ENCODE measurements around the gene HS6ST2.
A peak's percentile ranks its signal among the peaks of the same experiment; 100 is the strongest.

Gene HS6ST2

DNA sequence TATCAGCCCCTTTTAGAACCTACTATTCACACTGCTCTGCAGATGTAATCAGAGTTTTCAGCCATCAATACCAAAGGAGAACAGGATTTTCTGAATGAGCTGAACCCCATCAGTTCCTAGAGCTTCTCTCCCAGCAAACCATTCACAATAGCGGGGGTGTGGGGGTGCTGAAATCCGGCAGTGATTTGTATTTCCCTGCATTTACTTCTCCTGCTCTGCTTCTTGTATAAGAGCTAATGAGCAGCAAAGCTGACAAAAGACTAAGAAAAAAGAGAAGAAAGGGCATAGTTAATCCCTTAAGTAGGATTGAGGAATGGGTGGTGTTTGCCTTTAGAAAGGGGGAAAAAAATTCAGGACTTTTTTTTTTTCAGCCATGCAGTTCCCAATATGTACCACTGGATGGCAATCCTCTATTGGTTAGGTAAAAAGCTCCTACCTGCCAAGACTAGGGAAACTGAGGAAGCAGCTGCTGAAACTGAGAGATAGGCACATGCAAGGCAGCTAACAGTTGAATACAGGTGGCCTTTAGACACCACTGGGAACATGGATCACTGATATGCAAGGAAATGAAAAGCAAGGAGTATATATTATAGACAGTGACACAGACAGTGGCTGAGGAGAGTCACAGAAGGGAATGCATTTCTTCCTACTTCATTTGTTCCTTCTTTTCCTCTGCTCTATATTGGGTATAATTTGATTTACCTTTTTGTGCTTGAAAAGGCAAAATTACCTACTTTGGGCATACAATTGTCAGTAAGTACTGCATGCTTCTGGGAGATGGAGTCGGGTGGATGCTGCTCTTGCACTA lies 217.9 kb downstream of the HS6ST2 start:
- no peak for DNase-seq (ENCODE audit: low read depth)

- DNase-seq (ENCODE audit: low read depth) = no peak
These were observed 219.5 kb downstream of the HS6ST2 start for GRCh38 chrX:132738951-132739350.

DNA sequence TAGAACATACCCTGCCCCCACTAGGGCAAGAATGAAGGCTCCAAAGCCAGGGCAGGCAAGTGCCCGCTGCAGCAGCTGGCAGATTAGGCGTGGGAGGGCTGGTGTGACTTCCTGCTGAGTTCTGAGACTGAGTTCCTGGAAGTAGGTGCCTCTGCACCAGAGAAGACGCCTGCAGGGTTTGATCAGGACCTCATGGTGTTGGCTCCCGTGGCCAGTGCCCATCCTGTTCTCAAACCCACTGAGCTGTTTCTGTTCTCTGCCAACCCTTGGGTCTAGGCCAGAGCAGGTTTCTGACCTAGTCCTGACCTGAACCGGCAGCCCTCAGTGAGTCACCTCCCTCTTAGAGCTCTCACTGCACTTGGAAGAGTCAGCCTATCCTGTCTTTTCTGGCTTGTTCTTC lies 220.7 kb downstream of the HS6ST2 start:
- DNase-seq (ENCODE audit: low read depth) = peak; percentile 5

GRCh38 chrX:132732236-132732635 lies 226.2 kb downstream of the HS6ST2 start:
- no peak for DNase-seq (ENCODE audit: low read depth)

DNA sequence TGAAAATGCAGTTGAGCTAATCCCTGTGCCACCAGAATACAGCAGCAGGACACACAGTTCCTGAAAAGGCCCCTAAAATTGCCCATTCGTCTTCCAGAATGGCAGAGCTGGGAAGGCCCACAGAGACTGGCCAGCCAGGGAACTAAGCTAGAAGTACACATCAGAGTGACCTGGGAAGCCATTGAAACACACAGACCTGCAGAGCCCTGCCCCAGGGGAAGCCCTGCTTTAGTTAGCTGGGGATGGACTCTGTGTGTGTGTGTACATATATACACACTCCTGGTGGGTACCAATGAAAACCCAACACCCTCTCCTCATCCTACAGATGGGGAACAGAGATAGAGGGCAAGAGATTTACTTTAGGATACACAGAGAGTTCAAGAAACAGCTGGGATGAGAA lies 227.7 kb downstream of the HS6ST2 start:
- DNase-seq (ENCODE audit: low read depth) = no peak

DNA sequence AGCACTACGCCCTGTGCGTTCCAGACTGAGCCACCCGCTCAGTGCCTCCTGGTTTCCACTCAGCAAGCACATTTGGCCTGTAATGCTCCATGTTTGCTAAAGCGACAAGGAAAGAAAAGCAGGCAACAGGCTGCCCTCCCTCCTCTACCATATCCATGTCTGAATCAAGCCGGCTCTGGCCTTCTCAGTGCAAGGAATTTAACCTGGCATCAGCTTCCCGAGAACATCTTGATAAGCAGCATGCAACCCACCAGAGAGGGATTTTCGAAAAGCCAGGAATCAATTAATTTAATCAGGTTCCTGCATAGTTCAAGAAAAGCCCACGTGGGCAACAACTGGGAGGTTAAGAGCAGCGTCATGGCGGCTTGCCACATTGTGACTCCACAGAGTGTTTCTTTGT lies 228.2 kb downstream of the HS6ST2 start:
- DNase-seq (ENCODE audit: low read depth) = no peak

GRCh38 chrX:132728296-132728695 lies 230.1 kb downstream of the HS6ST2 start:
- no peak for DNase-seq (ENCODE audit: low read depth)

DNA sequence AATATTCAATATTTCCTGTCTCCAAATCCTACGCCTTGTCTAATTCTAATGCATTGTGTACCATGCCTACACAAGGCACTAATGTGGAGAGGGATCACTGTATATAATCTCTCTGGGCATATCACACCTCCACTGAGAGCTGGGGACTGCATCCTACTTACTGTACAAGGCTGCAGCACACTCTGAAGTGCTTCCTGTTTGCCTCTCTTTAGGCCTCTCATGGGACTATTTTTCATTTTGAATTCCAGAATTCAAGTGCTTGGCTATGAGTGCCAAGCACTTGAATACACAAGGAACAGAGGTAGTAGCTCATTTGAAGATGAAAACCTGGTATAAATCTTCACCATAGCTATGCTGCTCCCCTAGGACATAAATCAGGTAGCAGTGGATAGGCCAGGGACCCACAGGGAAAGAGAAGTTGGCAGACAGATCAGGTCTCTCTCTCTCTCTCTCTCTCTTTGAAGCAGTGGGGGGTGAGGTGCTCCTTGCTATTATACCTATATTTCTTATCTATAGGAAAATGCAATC lies 239.9 kb downstream of the HS6ST2 start:
- DNase-seq (ENCODE audit: low read depth) = no peak

DNA sequence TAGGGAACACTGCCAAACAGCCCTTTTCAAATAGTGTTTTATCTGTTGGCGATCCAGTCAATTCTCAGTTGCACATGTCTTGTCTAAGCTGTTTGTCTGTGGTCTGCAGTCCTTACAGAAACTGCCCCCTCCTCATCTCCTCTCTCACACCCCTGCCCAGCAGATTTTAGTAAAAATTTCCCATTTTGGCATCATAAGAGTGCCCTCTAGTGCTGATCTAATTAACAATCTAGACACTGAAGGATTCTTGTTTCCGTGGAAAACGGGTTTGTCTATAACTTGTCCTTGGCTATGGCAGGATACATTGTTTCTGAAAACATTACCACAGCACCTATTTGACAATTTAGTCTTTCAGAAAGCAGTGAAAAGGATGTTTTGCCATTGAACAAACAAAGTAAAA lies 242.4 kb downstream of the HS6ST2 start:
- DNase-seq (ENCODE audit: low read depth) = no peak

GRCh38 chrX:132714913-132715312 lies 243.5 kb downstream of the HS6ST2 start:
- no peak for DNase-seq (ENCODE audit: low read depth)

DNA sequence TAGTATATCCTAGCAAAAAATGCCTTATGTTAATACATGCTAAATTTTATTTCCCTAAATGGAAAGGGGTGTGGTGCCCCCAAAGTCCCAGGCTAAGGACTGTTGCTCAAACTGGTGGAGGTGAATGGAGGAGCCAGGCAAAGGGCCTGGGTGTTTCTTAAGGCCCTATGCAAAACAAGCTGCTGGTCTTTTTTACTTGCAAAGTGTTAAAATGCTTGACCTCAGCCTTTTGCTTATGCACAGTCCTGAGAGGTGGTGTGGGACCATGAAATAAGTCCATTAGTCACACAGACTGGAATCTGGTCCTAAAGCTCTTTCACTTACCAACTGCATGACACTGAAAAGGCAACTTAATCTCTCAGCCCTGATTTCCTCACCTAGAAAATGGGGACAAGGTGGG lies 246.1 kb downstream of the HS6ST2 start:
- DNase-seq (ENCODE audit: low read depth) = no peak

GRCh38 chrX:132710656-132711155 lies 247.7 kb downstream of the HS6ST2 start:
- no peak for DNase-seq (ENCODE audit: low read depth)

GRCh38 chrX:132708529-132708928 lies 249.9 kb downstream of the HS6ST2 start:
- no peak for DNase-seq (ENCODE audit: low read depth)

GRCh38 chrX:132704769-132705168 lies 253.7 kb downstream of the HS6ST2 start:
- no peak for DNase-seq (ENCODE audit: low read depth)

GRCh38 chrX:132694382-132694781 lies 264.0 kb downstream of the HS6ST2 start:
- DNase-seq (ENCODE audit: low read depth) = no peak

DNA sequence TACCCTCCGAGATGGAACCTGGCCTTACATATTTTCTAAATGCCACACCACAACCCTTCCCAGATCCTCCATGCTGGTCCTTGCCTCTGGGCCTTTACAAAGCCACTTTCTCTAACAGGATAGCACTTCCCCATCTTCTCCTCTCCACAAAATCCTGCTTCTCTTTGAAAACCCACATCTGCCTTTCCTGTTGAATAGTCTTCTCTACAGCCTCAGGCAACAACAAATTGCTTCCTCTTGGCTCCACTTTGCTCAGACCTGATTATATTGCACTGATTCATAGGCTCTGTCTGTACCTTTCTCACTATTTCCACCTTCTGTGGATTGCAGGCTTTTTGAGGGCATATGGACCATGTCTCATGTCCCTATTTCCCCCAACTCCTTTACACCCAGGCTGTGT lies 265.9 kb downstream of the HS6ST2 start:
- no peak for DNase-seq (ENCODE audit: low read depth)

DNA sequence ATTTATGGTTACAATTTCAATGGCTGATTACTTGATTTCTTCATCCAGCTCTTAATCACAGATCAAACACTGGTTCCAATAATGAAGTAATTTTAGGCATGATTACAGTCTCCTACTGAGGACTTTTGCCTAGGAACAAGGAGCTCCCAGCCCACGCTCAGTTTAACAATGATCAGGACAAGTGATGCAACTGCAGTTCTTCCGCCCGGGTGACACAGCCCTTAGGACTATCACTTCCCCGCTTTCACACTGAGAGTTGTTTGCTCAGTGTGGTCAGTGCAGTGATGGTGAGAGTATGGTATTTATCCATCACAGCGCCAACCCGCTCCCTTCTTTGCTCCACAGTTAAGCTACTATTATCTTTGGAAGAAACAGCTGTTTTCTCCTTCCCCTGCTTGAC lies 266.4 kb downstream of the HS6ST2 start:
- no peak for DNase-seq (ENCODE audit: low read depth)

DNA sequence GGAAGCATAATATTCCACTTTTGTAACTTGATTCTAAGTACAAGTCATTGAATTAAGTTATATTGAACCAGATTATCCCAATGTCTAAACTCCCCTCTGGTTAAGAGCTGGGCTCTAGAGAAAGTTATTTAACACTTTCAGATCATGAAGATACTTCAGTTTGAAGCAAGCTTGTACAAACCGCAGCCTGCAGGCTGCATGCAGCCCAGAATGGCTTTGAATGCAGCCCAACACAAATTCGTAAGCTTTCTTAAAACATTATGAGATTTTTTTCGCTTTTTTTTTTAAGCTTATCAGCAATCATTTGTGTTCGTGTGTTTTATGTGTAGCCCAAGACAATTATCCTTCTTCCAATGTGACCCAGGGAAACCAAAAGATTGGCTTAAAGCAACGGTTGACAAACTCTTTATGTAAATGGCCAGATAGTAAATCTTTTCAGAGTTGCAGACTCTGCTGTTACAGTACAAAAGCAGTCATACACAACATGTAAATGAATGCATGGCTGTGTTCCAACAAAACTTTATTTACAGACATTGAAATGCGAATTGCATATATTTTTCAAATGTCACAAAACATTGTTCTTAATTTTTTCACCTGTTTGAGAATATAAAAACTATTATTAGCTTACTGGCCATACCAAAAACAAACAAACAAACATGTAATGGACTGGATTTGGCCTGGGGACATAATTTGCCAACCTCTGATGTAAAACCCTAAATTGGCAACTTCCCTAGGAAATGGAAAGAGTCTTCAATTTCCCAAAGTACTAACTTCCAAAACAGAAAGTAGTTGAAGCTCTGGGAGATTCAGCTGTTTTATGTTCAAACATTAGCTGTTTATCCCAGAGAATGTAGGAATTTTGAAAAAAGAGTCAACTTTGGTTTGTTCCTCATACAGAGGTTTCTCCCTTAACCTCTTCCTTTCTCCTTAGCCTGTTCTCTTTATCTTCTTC lies 268.5 kb downstream of the HS6ST2 start:
- DNase-seq (ENCODE audit: low read depth) = no peak

- no peak for DNase-seq (ENCODE audit: low read depth)
These were observed 273.2 kb downstream of the HS6ST2 start for GRCh38 chrX:132685276-132685675.

GRCh38 chrX:132677233-132677716 lies 281.2 kb downstream of the HS6ST2 start:
- DNase-seq (ENCODE audit: low read depth) = no peak

DNA sequence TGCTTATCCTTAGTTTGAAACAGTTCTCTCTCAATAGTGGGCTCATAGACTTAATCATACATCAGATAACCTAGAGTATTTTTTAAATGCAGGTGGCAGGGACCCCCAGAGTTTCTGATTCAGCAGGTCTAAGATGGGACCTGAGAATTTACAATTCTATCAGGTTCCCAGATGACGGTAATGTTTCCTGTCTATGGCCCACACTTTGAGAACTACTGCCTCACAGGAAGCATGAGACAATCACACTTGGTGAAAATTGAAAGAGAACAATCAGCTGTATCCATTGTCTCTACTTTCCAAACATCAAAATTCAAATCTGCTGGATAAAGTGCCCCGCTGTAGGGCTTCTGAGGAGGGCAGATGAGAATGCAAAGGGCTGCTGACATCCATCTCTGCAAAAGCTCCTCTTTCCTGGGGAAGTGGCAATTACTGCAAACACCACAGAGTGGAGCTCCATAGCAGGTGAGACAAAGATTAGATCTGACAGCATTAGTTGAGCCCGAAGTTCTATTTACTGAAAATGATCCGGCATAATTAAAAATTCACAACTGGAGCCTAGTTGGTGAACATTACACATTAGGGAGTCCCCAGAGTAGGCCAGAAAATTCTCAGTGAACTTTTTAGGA lies 281.8 kb downstream of the HS6ST2 start:
- no peak for DNase-seq (ENCODE audit: low read depth)

DNA sequence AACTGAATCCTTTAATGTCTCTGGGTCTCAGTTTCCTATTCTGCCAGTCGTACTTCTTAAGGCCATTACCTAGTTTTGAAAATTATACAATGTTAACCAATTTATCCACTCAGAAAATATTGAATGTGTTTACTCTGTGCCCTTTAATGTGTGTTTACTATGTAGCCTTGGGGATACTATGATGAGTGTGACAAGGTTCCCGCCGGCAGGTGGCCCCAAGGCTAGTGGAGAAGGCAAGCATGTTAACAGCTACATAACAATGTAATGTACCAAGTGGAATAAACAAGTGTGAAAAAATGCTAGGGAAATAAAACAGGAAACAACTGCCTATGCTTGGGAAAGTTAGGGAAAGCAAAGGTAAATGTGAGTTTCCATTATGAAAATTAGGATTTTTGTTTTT lies 282.3 kb downstream of the HS6ST2 start:
- DNase-seq (ENCODE audit: low read depth) = no peak
